ENCODE measurements around the gene SDCCAG8.

Gene SDCCAG8

GRCh38 chr1:243483952-243484351, 228.1 kb downstream of the SDCCAG8 start:
- Histone ChIP-seq H3K9ac (ENCODE audit: low read depth, low read length) (no peak overlapping the region), H3K27ac (ENCODE audit: low read depth, low read length) (no peak overlapping the region), H3K36me3 (ENCODE audit: control insufficient read depth, insufficient read depth, low read length) (no peaks in the 10 kb centered on the region), H3K27me3 (ENCODE audit: control insufficient read depth, insufficient read depth, low read length) (peaks cover 8% of the 10 kb centered on the region; the same call in 1 of the 2 replicates), H3K4me3 (ENCODE audit: low read depth, low read length) (no peak overlapping the region; the same call in 1 of the 2 replicates), H3K9me3 (ENCODE audit: control insufficient read depth, insufficient read depth, low read length) (no peaks in the 10 kb centered on the region), H3K4me1 (ENCODE audit: control insufficient read depth, insufficient read depth, low read length) (peaks cover 18% of the 10 kb centered on the region; the same call in 1 of the 2 replicates)

- Histone ChIP-seq H3K9me3 (ENCODE audit: control insufficient read depth, insufficient read depth, low read length) (no peaks in the 10 kb centered on the region), H3K4me1 (ENCODE audit: control insufficient read depth, insufficient read depth, low read length) (peaks cover 42% of the 10 kb centered on the region), H3K9ac (ENCODE audit: low read depth, low read length) (no peak overlapping the region), H3K27ac (ENCODE audit: low read depth, low read length) (no peak overlapping the region), H3K4me3 (ENCODE audit: low read depth, low read length) (no peak overlapping the region), H3K36me3 (ENCODE audit: control insufficient read depth, insufficient read depth, low read length) (no peaks in the 10 kb centered on the region), H3K27me3 (ENCODE audit: control insufficient read depth, insufficient read depth, low read length) (peaks cover 8% of the 10 kb centered on the region; the same call in 1 of the 2 replicates)
These were observed 231.3 kb downstream of the SDCCAG8 start for GRCh38 chr1:243487036-243487648.

GRCh38 chr1:243487649-243488227, 231.9 kb downstream of the SDCCAG8 start:
- Histone ChIP-seq H3K27ac (ENCODE audit: low read depth, low read length) (no peak overlapping the region), H3K4me3 (ENCODE audit: low read depth, low read length) (no peak overlapping the region), H3K27me3 (ENCODE audit: control insufficient read depth, insufficient read depth, low read length) (0 out of 2 replicates have a peak, but pooled peaks cover 3% of the 10 kb centered on the region), H3K36me3 (ENCODE audit: control insufficient read depth, insufficient read depth, low read length) (no peaks in the 10 kb centered on the region), H3K9ac (ENCODE audit: low read depth, low read length) (no peak overlapping the region), H3K4me1 (ENCODE audit: control insufficient read depth, insufficient read depth, low read length) (peaks cover 36% of the 10 kb centered on the region), H3K9me3 (ENCODE audit: control insufficient read depth, insufficient read depth, low read length) (no peaks in the 10 kb centered on the region)

GRCh38 chr1:243488459-243489157, 232.8 kb downstream of the SDCCAG8 start:
- H3K9me3 ChIP-seq (ENCODE audit: control insufficient read depth, insufficient read depth, low read length): no peaks in the 10 kb centered on the region
- H3K27me3 ChIP-seq (ENCODE audit: control insufficient read depth, insufficient read depth, low read length): no peaks in the 10 kb centered on the region
- peaks cover 36% of the 10 kb centered on the region for H3K4me1 ChIP-seq (ENCODE audit: control insufficient read depth, insufficient read depth, low read length)
- H3K27ac ChIP-seq (ENCODE audit: low read depth, low read length): no peak overlapping the region
- H3K36me3 ChIP-seq (ENCODE audit: control insufficient read depth, insufficient read depth, low read length): no peaks in the 10 kb centered on the region
- no peak overlapping the region for H3K4me3 ChIP-seq (ENCODE audit: low read depth, low read length)
- no peak overlapping the region for H3K9ac ChIP-seq (ENCODE audit: low read depth, low read length)

- Histone ChIP-seq H3K9me3 (ENCODE audit: control insufficient read depth, insufficient read depth, low read length) (no peaks in the 10 kb centered on the region), H3K4me3 (ENCODE audit: low read depth, low read length) (no peak overlapping the region), H3K36me3 (ENCODE audit: control insufficient read depth, insufficient read depth, low read length) (no peaks in the 10 kb centered on the region), H3K9ac (ENCODE audit: low read depth, low read length) (no peak overlapping the region), H3K4me1 (ENCODE audit: control insufficient read depth, insufficient read depth, low read length) (peaks cover 40% of the 10 kb centered on the region), H3K27ac (ENCODE audit: low read depth, low read length) (no peak overlapping the region), H3K27me3 (ENCODE audit: control insufficient read depth, insufficient read depth, low read length) (no peaks in the 10 kb centered on the region)
These were observed 233.3 kb downstream of the SDCCAG8 start for GRCh38 chr1:243489158-243489527.

- Histone ChIP-seq H3K36me3 (ENCODE audit: control insufficient read depth, insufficient read depth, low read length) (no peaks in the 10 kb centered on the region), H3K9me3 (ENCODE audit: control insufficient read depth, insufficient read depth, low read length) (no peaks in the 10 kb centered on the region), H3K27me3 (ENCODE audit: control insufficient read depth, insufficient read depth, low read length) (no peaks in the 10 kb centered on the region), H3K27ac (ENCODE audit: low read depth, low read length) (peak overlapping the region; percentile 76), H3K4me1 (ENCODE audit: control insufficient read depth, insufficient read depth, low read length) (peaks cover 40% of the 10 kb centered on the region), H3K9ac (ENCODE audit: low read depth, low read length) (peak overlapping the region; percentile 23; the same call in 1 of the 2 replicates), H3K4me3 (ENCODE audit: low read depth, low read length) (no peak overlapping the region)
These were observed 234.1 kb downstream of the SDCCAG8 start for GRCh38 chr1:243489681-243490546.

GRCh38 chr1:243490748-243491686, 235.2 kb downstream of the SDCCAG8 start:
- Histone ChIP-seq H3K4me1 (ENCODE audit: control insufficient read depth, insufficient read depth, low read length) (peaks cover 44% of the 10 kb centered on the region), H3K27me3 (ENCODE audit: control insufficient read depth, insufficient read depth, low read length) (no peaks in the 10 kb centered on the region), H3K9me3 (ENCODE audit: control insufficient read depth, insufficient read depth, low read length) (no peaks in the 10 kb centered on the region), H3K27ac (ENCODE audit: low read depth, low read length) (peak overlapping the region; percentile 76), H3K36me3 (ENCODE audit: control insufficient read depth, insufficient read depth, low read length) (no peaks in the 10 kb centered on the region), H3K9ac (ENCODE audit: low read depth, low read length) (0 out of 2 replicates have a peak overlapping the region, but pooled peaks have one; percentile 23), H3K4me3 (ENCODE audit: low read depth, low read length) (0 out of 2 replicates have a peak overlapping the region, but pooled peaks have one; percentile 2)

GRCh38 chr1:243493156-243494129, 237.6 kb downstream of the SDCCAG8 start:
- Histone ChIP-seq H3K4me1 (ENCODE audit: control insufficient read depth, insufficient read depth, low read length) (peaks cover 55% of the 10 kb centered on the region), H3K4me3 (ENCODE audit: low read depth, low read length) (no peak overlapping the region), H3K36me3 (ENCODE audit: control insufficient read depth, insufficient read depth, low read length) (no peaks in the 10 kb centered on the region), H3K27ac (ENCODE audit: low read depth, low read length) (no peak overlapping the region), H3K27me3 (ENCODE audit: control insufficient read depth, insufficient read depth, low read length) (no peaks in the 10 kb centered on the region), H3K9me3 (ENCODE audit: control insufficient read depth, insufficient read depth, low read length) (no peaks in the 10 kb centered on the region), H3K9ac (ENCODE audit: low read depth, low read length) (no peak overlapping the region)

GRCh38 chr1:243494741-243495431, 239.0 kb downstream of the SDCCAG8 start:
- no peak overlapping the region for H3K27ac ChIP-seq (ENCODE audit: low read depth, low read length)
- H3K4me1 ChIP-seq (ENCODE audit: control insufficient read depth, insufficient read depth, low read length): peaks cover 42% of the 10 kb centered on the region
- H3K9ac ChIP-seq (ENCODE audit: low read depth, low read length): no peak overlapping the region

More at GRCh38 chr1:243494741-243495431, 239.0 kb downstream of the SDCCAG8 start:
- H3K4me3 ChIP-seq (ENCODE audit: low read depth, low read length): no peak overlapping the region
- no peaks in the 10 kb centered on the region for H3K36me3 ChIP-seq (ENCODE audit: control insufficient read depth, insufficient read depth, low read length)
- no peaks in the 10 kb centered on the region for H3K27me3 ChIP-seq (ENCODE audit: control insufficient read depth, insufficient read depth, low read length)
- no peaks in the 10 kb centered on the region for H3K9me3 ChIP-seq (ENCODE audit: control insufficient read depth, insufficient read depth, low read length)

Measured in HUES48 (cell line).